HepG2 (cell line): ENCODE results near the gene MCMBP. TPM values are rescaled to one million over a fixed set of nuclear protein-coding genes. Genes with fewer than 3 reads are reported as not detected.

Experiments
- ERF ChIP-seq: IDR thresholded peaks from 2 replicates; pipeline ENCODE4 v1.6.1; 2018; ENCODE audit warnings: missing biosample characterization, missing genetic modification reagents
- HNRNPK ChIP-seq: fragments of 200-400 bp; formaldehyde crosslinking; IDR thresholded peaks from 2 replicates; pipeline ENCODE4 v1.6.1; 2018; ENCODE audit warnings: low read length, low read depth, moderate library complexity, mild to moderate bottlenecking; ENCODE audit not compliant: poor library complexity, severe bottlenecking
- HOXD1 ChIP-seq: sonication (generic); formaldehyde crosslinking; IDR thresholded peaks from 2 replicates; pipeline ENCODE4 v1.5.0; 2020; ENCODE audit warnings: missing genetic modification reagents
- IKZF4 ChIP-seq: sonication (generic); formaldehyde crosslinking; IDR thresholded peaks from 2 replicates; pipeline ENCODE4 v1.5.1; 2020; ENCODE audit warnings: borderline replicate concordance, mild to moderate bottlenecking, low read depth, missing genetic modification reagents; ENCODE audit errors: not compliant biosample characterization
- NR2C2 ChIP-seq: sonication (generic); formaldehyde crosslinking; IDR thresholded peaks from 2 replicates; pipeline ENCODE4 v1.4.0; 2020; ENCODE audit warnings: missing genetic modification reagents, mild to moderate bottlenecking, moderate library complexity, borderline replicate concordance
- PHF8 ChIP-seq: sonication (generic); formaldehyde crosslinking; IDR thresholded peaks from 2 replicates; pipeline ENCODE4 v1.5.0; 2020; ENCODE audit warnings: missing genetic modification reagents
- RBM39 ChIP-seq: fragments of 200-400 bp; formaldehyde crosslinking; IDR thresholded peaks from one replicate; pipeline ENCODE4 v1.6.1; 2018; ENCODE audit warnings: antibody characterized with exemption, mild to moderate bottlenecking, low read depth, low read length; ENCODE audit not compliant: poor library complexity, severe bottlenecking
- SRY ChIP-seq: sonication (generic); formaldehyde crosslinking; IDR thresholded peaks from 2 replicates; pipeline ENCODE4 v1.8.0; 2022; ENCODE audit warnings: mild to moderate bottlenecking, missing genetic modification reagents
- TAF15 ChIP-seq: fragments of 200-400 bp; formaldehyde crosslinking; IDR thresholded peaks from one replicate; pipeline ENCODE4 v1.6.1; 2018; ENCODE audit warnings: mild to moderate bottlenecking, low read depth, low read length; ENCODE audit not compliant: poor library complexity, severe bottlenecking
- ZNF557 ChIP-seq: sonication (generic); formaldehyde crosslinking; IDR thresholded peaks from 2 replicates; pipeline ENCODE4 v1.4.0; 2020; ENCODE audit warnings: missing genetic modification reagents
- ZNF570 ChIP-seq: sonication (generic); formaldehyde crosslinking; IDR thresholded peaks from 2 replicates; pipeline ENCODE4 v1.4.0; 2020; ENCODE audit warnings: mild to moderate bottlenecking, missing genetic modification reagents, borderline replicate concordance
- ZNF672 ChIP-seq: sonication (generic); formaldehyde crosslinking; IDR thresholded peaks from 2 replicates; pipeline ENCODE4 v1.8.1; 2022; ENCODE audit warnings: missing genetic modification reagents
- polyA plus RNA-seq, 8 experiments: library from polyadenylated mRNA; depleted of rRNA in 3 of 8; stranded (reverse) in 7 of 8; unstranded in 1 of 8; fragments of >200 nt; fragmentation: Illumina TruSeq in 4 of 8; extraction: Trizol in 4 of 8; gene quantifications; 2 replicates each; pipeline versions ENCODE4 v1.2.1 to v1.2.3, GENCODE V29; 2011 to 2016; ENCODE audit warnings: low read depth in 4 of 8, missing spikeins in 1 of 8, mixed read lengths in 1 of 8; ENCODE audit not compliant: insufficient read depth in 1 of 8
- total RNA-seq, 5 experiments: library from RNA; depleted of rRNA; stranded (reverse); fragments of >200 nt; fragmentation: Illumina TruSeq; extraction: Trizol; gene quantifications; 2 replicates each; pipeline ENCODE4 v1.2.3, GENCODE V29; 2016; ENCODE audit warnings: low read depth in 1 of 5
- TF ChIP-seq, protein P1 (sequence below): sonication (generic); formaldehyde crosslinking; IDR thresholded peaks from 2 replicates; pipeline ENCODE4 v1.8.0; 2023; ENCODE audit warnings: mild to moderate bottlenecking, missing genetic modification reagents

The MCMBP gene
- total and polyA plus RNA-seq, 2 of the 13 experiments (the other 11 are each of a cell fraction or from before 2014, with no cell fraction given), result 35.7 to 62.4 TPM

DNA sequence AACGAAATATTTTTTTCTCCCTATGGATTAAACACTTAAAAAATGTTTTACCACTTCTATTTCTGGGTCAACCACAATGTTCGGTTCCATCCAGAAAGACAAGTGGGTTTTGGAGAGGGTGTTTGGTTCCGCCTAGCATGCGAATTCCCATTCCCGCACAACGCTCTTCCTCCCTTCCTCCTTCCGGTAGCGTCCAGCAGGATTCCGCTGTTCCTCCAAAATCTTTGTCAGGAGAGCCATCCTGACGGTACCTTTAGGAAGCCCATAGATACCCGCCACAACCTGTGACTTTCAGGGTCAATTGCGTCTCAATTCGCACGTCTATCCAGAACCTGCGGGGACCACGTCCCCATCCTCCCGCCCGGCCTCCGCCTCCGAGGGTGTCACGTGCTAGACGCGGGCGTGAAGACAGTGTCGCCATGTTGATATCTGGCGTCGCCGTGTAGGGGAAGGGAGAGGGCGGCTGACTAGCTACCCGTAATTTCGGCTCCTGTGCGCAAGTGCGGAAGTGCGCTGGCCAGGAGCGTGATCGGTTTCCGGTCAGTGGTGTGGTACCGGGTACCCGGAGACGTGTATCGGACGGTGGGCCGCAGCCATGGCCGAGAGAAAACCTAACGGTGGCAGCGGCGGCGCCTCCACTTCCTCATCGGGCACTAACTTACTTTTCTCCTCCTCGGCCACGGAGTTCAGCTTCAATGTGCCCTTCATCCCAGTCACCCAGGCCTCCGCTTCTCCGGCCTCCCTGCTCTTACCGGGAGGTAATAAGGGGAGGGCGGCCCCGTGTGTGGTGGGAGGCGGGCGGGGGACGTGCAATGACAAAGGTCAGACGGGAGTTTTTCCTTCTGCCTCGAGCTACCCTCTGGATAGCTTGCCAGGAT lies 19.8 kb upstream of the MCMBP start, which contains the start of gene SEC23IP (continued):
- TF ChIP-seq, protein P1, sequence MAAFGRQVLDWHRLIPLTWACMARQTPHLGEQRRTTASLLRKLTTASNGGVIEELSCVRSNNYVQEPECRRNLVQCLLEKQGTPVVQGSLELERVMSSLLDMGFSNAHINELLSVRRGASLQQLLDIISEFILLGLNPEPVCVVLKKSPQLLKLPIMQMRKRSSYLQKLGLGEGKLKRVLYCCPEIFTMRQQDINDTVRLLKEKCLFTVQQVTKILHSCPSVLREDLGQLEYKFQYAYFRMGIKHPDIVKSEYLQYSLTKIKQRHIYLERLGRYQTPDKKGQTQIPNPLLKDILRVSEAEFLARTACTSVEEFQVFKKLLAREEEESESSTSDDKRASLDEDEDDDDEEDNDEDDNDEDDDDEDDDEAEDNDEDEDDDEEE (CRISPR knock-in tag), result 0 out of 2 replicates have a peak, but pooled peaks have one; percentile 54
- TF ChIP-seq PHF8 (CRISPR knock-in tag) (peak; percentile 90), ERF (CRISPR knock-in tag) (peak; percentile 97), TAF15 (no peak), RBM39 (peak; percentile 44), SRY (CRISPR knock-in tag) (peak; percentile 94; the same call in 1 of the 2 replicates), ZNF570 (CRISPR knock-in tag) (no peak), ZNF672 (CRISPR knock-in tag) (no peak), IKZF4 (CRISPR knock-in tag) (peak; percentile 90), ZNF557 (CRISPR knock-in tag) (peak; percentile 71; the same call in 1 of the 2 replicates), HNRNPK (no peak), HOXD1 (CRISPR knock-in tag) (no peak), NR2C2 (CRISPR knock-in tag) (peak; percentile 87)
- TF ChIP-seq, all 625 proteins: peak for 379
